SK-N-SH treated with all-trans-retinoic acid at 6 μM for 48 hours (cell line): ENCODE results near the gene AASS.
A peak's percentile ranks its signal among the peaks of the same experiment; 100 is the strongest.
"Not testable (repeated sequence)": the region's sequence is repeated elsewhere in the genome, so short reads cannot be mapped to it uniquely, and the experiment has no call there.

Experiments
- ATAC-seq: fragments of 200-7000 bp; cut with Tn5 transposase; 3 replicates; pipeline ENCODE4 v1.9.1; 2020; ENCODE audit warnings: mild to moderate bottlenecking, moderate library complexity
- ARNTL ChIP-seq: fragments of 450-650 bp; formaldehyde crosslinking; IDR thresholded peaks from 2 replicates; pipeline ENCODE4 v1.5.0; 2020; ENCODE audit warnings: low read depth, mild to moderate bottlenecking, moderate library complexity, borderline replicate concordance
- BACH2 ChIP-seq: fragments of 250-450 bp; sonication (Bioruptor Pico); IDR thresholded peaks from 2 replicates; pipeline ENCODE4 v1.9.0; 2021; ENCODE audit warnings: mild to moderate bottlenecking, borderline replicate concordance
- CREB5 ChIP-seq: fragments of 250-450 bp; sonication (Bioruptor Pico); IDR thresholded peaks from 2 replicates; pipeline ENCODE4 v1.5.1; 2020; ENCODE audit warnings: low read depth, mild to moderate bottlenecking, moderate library complexity
- CSDC2 ChIP-seq: fragments of 250-450 bp; sonication (Bioruptor Pico); IDR thresholded peaks from 2 replicates; pipeline ENCODE4 v1.5.0; 2020; ENCODE audit warnings: mild to moderate bottlenecking, moderate library complexity
- CSRNP3 ChIP-seq: fragments of 250-450 bp; sonication (Bioruptor Pico); IDR thresholded peaks from 2 replicates; pipeline ENCODE4 v1.5.1; 2021; ENCODE audit warnings: mild to moderate bottlenecking, moderate library complexity
- ESRRG ChIP-seq: fragments of 250-450 bp; sonication (Bioruptor Pico); IDR thresholded peaks from 2 replicates; pipeline ENCODE4 v1.6.1; 2021; ENCODE audit warnings: mild to moderate bottlenecking
- GLIS3 ChIP-seq: fragments of 250-450 bp; sonication (Bioruptor Pico); IDR thresholded peaks from 2 replicates; pipeline ENCODE4 v1.5.0; 2020; ENCODE audit warnings: mild to moderate bottlenecking, moderate library complexity
- ISL1 ChIP-seq: fragments of 250-450 bp; sonication (Bioruptor Pico); IDR thresholded peaks from 2 replicates; pipeline ENCODE4 v2.1.2; 2022; ENCODE audit warnings: mild to moderate bottlenecking, moderate library complexity
- OSR1 ChIP-seq: fragments of 250-450 bp; sonication (Bioruptor Pico); IDR thresholded peaks from 2 replicates; pipeline ENCODE4 v1.8.0; 2022; ENCODE audit warnings: moderate library complexity, mild to moderate bottlenecking, inconsistent platforms
- PATZ1 ChIP-seq: fragments of 250-450 bp; sonication (Bioruptor Pico); IDR thresholded peaks from 2 replicates; pipeline ENCODE4 v1.8.0; 2020; ENCODE audit warnings: mild to moderate bottlenecking, moderate library complexity, borderline replicate concordance
- POU6F1 ChIP-seq: fragments of 250-450 bp; sonication (Bioruptor Pico); IDR thresholded peaks from 2 replicates; pipeline ENCODE4 v1.8.0; 2021; ENCODE audit warnings: low read depth, mild to moderate bottlenecking, moderate library complexity, borderline replicate concordance
- RARB ChIP-seq: fragments of 250-450 bp; sonication (Bioruptor Pico); IDR thresholded peaks from 2 replicates; pipeline ENCODE4 v1.8.0; 2021; ENCODE audit warnings: mild to moderate bottlenecking, moderate library complexity
- SNAI2 ChIP-seq: fragments of 250-450 bp; sonication (Bioruptor Pico); IDR thresholded peaks from 2 replicates; pipeline ENCODE4 v1.5.0; 2020; ENCODE audit warnings: mild to moderate bottlenecking, moderate library complexity
- TCF4 ChIP-seq: fragments of 250-450 bp; sonication (Bioruptor Pico); IDR thresholded peaks from 2 replicates; pipeline ENCODE4 v1.8.0; 2021; ENCODE audit warnings: mild to moderate bottlenecking, moderate library complexity, borderline replicate concordance
- ZC3H10 ChIP-seq: fragments of 250-450 bp; sonication (Bioruptor Pico); IDR thresholded peaks from 2 replicates; pipeline ENCODE4 v1.5.1; 2021; ENCODE audit warnings: mild to moderate bottlenecking, moderate library complexity
- ZFP30 ChIP-seq: fragments of 450-650 bp; formaldehyde crosslinking; IDR thresholded peaks from 2 replicates; pipeline ENCODE4 v1.5.0; 2022; ENCODE audit warnings: mild to moderate bottlenecking, moderate library complexity
- ZNF565 ChIP-seq: fragments of 450-650 bp; formaldehyde crosslinking; conservative IDR thresholded peaks from 2 replicates; pipeline ENCODE4 v1.5.0; 2020; ENCODE audit warnings: low read depth, mild to moderate bottlenecking, moderate library complexity
- ZNF70 ChIP-seq: fragments of 450-650 bp; formaldehyde crosslinking; IDR thresholded peaks from 2 replicates; pipeline ENCODE4 v1.5.0; 2020; ENCODE audit warnings: mild to moderate bottlenecking, moderate library complexity
- ZNF8 ChIP-seq: fragments of 450-650 bp; formaldehyde crosslinking; IDR thresholded peaks from 2 replicates; pipeline ENCODE4 v1.5.0; 2020; ENCODE audit warnings: mild to moderate bottlenecking, moderate library complexity

The AASS gene

GRCh38 chr7:122136639-122137245 is 7.3 kb downstream of the AASS start:
- ATAC-seq, result peak; percentile 39
- TF ChIP-seq ISL1 (CRISPR knock-in tag), result no peak
- no peak for TF ChIP-seq PATZ1 (CRISPR knock-in tag)
- TF ChIP-seq ZC3H10 (CRISPR knock-in tag), result no peak
- no peak for TF ChIP-seq OSR1
- no peak for TF ChIP-seq ZNF70 (CRISPR knock-in tag)
- TF ChIP-seq CSRNP3 (CRISPR knock-in tag), result no peak
- TF ChIP-seq ARNTL (CRISPR knock-in tag), result no peak
- TF ChIP-seq SNAI2 (CRISPR knock-in tag), result no peak
- TF ChIP-seq BACH2 (CRISPR knock-in tag), result no peak
- no peak for TF ChIP-seq CSDC2 (CRISPR knock-in tag)
- no peak for TF ChIP-seq RARB (CRISPR knock-in tag)
- no peak for TF ChIP-seq ESRRG (CRISPR knock-in tag)
- TF ChIP-seq ZFP30 (CRISPR knock-in tag), result no peak
- TF ChIP-seq CREB5 (CRISPR knock-in tag), result no peak

GRCh38 chr7:122136078-122136477 is 8.0 kb downstream of the AASS start:
- ATAC-seq, result no peak
- TF ChIP-seq POU6F1 (no peak), TCF4 (CRISPR knock-in tag) (no peak), ZNF70 (CRISPR knock-in tag) (no peak), CREB5 (CRISPR knock-in tag) (no peak), ISL1 (CRISPR knock-in tag) (no peak), CSRNP3 (CRISPR knock-in tag) (no peak), OSR1 (no peak), RARB (CRISPR knock-in tag) (no peak), GLIS3 (CRISPR knock-in tag) (no peak), ZC3H10 (CRISPR knock-in tag) (no peak), SNAI2 (CRISPR knock-in tag) (no peak)

- ATAC-seq, result no peak
- TF ChIP-seq ARNTL (CRISPR knock-in tag) (no peak), ZNF8 (CRISPR knock-in tag) (no peak), CSDC2 (CRISPR knock-in tag) (no peak), SNAI2 (CRISPR knock-in tag) (no peak), ZNF565 (CRISPR knock-in tag) (no peak), POU6F1 (no peak), ZC3H10 (CRISPR knock-in tag) (no peak)
Measured at GRCh38 chr7:122135275-122135674, 8.8 kb downstream of the AASS start.

GRCh38 chr7:122134793-122135192 is 9.3 kb downstream of the AASS start:
- ATAC-seq, result not testable (repeated sequence)
